GM06990 (cell line): ENCODE measurements around the gene FGR.

Source experiments
- DNase-seq: peaks from one replicate; pipeline ENCODE4 v3.0.0-alpha.2; 2011; ENCODE audit not compliant: insufficient read length; ENCODE audit errors: extremely low read depth
- H3K27me3 ChIP-seq: replicated peaks from 2 replicates; pipeline ENCODE4 v1.6.0; 2011; ENCODE audit warnings: low read length; ENCODE audit not compliant: control insufficient read depth, insufficient read depth
- H3K36me3 ChIP-seq: 2 replicates; pipeline ENCODE4 v1.5.1; 2011; ENCODE audit warnings: low read length; ENCODE audit not compliant: control insufficient read depth, insufficient read depth
- H3K4me3 ChIP-seq: replicated peaks from 2 replicates; pipeline ENCODE4 v1.5.1; 2011; ENCODE audit warnings: low read depth, mild to moderate bottlenecking, control low read depth, low read length
- TF ChIP-seq, protein P1 (sequence below): IDR thresholded peaks from 2 replicates; pipeline ENCODE4 v1.5.1; 2011; ENCODE audit warnings: low read length, control low read depth, mild to moderate bottlenecking, inconsistent platforms; ENCODE audit not compliant: insufficient read depth, poor library complexity, severe bottlenecking

The FGR gene

DNA sequence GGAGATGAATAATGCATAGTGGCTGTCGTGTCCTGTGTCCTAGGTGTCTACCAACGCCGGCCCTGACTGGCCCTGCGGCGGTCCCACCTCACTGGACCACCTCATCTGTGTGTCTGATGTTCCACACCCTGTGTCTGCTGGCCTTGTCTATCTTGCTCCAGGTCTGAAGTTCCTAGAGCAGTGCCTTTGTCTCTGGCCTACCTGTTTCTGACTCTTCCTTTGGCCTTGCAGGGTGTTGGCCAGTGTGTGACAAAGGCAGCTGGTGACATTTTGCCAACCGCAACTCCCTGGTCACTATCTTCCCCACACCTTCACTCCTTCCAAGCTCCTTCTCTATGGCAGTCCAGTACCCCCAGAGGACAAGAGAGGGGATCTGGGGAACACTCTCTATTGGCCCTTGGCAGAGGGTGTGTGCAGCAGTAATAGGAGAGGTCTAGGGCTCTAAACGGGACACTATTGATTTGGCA, 29.7 kb downstream of the FGR start:
- Histone ChIP-seq H3K36me3 (no peaks in the 10 kb centered on the region), H3K4me3 (no peak overlapping the region), H3K27me3 (no peaks in the 10 kb centered on the region)
- TF ChIP-seq, protein P1, sequence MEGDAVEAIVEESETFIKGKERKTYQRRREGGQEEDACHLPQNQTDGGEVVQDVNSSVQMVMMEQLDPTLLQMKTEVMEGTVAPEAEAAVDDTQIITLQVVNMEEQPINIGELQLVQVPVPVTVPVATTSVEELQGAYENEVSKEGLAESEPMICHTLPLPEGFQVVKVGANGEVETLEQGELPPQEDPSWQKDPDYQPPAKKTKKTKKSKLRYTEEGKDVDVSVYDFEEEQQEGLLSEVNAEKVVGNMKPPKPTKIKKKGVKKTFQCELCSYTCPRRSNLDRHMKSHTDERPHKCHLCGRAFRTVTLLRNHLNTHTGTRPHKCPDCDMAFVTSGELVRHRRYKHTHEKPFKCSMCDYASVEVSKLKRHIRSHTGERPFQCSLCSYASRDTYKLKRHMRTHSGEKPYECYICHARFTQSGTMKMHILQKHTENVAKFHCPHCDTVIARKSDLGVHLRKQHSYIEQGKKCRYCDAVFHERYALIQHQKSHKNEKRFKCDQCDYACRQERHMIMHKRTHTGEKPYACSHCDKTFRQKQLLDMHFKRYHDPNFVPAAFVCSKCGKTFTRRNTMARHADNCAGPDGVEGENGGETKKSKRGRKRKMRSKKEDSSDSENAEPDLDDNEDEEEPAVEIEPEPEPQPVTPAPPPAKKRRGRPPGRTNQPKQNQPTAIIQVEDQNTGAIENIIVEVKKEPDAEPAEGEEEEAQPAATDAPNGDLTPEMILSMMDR = no peak
- no peak for DNase-seq

DNA sequence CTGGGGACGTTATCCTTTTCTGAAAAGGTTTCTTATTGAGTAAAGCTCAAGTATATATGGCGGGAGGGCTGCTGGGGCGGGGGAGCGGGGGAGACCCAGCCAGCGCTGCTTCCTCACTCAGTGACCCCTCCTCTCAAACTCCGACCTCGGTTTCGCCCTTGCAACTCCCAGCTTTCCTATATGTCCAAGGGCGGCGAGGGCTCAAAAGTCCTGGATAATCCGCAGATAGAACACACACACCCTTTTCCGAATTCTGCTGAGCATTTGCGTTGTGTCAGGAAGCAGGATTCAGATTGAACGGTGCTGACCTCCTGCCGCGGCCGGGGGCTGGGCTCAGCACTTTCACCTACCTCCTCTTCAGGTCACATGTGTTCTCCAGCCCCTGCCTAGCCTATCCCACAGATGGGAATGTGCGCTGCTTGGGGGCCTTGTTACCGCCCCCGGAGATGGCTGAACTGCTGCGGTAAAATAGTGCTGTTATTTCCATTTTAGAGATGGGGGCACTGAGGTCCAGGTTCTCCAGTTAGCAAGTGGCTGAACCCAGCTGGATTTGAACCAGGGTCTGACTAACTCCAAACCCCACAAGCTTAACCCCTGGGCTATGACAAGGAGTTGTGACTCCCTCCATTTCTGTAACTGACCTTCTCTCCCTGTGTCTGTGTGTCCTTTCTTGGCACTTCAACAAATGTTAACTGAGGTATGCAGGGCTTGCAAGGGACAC, 30.2 kb downstream of the FGR start:
- no peaks in the 10 kb centered on the region for H3K27me3 ChIP-seq
- DNase-seq = no peak
- H3K36me3 ChIP-seq = no peaks in the 10 kb centered on the region
- TF ChIP-seq, protein P1 = no peak
- H3K4me3 ChIP-seq = peak overlapping the region; percentile 75

DNA sequence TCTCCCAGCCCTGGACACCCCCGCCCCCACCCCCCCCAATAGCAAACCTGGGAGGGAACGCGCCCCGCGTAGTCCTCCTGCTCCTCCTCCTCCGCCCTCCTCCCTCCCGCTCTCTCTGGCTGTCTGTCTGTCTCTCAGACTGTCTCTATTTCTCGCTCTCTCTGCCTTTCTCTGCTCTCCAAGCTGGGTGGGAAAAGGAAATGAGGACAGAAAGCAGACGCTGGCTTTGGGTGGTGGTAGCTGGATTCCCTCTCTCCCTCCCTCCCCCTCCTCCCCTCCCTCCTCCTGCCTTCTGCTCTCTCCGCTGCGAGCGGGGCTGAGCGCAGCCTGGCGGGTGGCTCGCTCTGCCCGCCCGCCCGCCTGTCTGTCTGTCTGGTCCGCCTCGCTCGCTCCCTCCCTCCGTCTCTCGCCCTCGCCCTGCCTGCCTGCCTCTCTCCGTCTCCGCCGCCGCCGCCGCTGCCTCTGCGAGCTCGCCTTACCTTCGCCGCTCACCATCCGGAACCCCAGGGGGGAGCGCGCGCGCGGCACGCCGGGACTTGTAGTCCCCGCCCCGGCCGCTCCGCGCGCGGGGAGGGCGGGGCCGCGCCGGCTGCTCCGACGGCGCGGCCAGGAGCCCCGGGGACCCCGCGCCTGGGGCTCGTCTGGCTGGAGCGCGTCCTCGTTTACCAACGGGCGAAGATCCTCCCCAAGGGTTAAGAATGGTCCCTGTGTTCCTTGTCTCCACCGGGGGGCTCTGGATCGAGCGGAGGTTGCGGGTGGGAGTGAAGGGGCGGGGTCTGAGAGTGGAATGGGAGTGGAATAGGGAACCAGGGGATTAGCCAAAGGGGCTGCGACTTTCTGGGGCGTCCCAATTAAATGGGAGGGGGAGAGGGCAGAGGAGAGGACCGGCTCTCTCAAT, 31.1 kb downstream of the FGR start, which contains the start of gene AHDC1:
Gene AHDC1 (minus strand): TSS at position 464 of the 898 bp plus-strand sequence. CDS start 52,029 bp downstream, outside the sequence.
- TF ChIP-seq, protein P1 = no peak
- Histone ChIP-seq H3K4me3 (peak within 1 kb of the TSS; percentile 75), H3K27me3 (no peaks in the 10 kb centered on the region), H3K36me3 (no peaks in the 10 kb centered on the region)
- peak; percentile 93 for DNase-seq

DNA sequence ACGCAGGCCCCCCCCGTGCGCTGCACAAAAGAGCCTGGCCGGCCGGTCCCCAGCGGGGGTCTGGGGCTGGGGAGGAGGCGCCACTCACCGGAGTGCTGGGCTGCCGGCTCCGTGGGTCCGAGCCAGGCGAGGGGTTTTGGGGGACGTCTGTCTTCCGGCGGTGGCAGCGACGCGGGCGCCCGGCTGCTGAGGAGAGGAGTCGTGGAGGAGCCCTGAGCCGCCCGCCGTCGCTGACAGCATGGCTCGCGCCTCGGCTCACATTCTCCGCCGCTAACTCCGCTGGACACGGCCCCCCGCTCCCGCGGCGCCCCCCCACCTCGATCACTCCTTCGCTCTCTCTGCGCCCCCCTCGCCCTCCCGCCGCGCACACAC, 31.7 kb downstream of the FGR start:
- DNase-seq = no peak
- H3K27me3 ChIP-seq = no peaks in the 10 kb centered on the region
- TF ChIP-seq, protein P1 = no peak

DNA sequence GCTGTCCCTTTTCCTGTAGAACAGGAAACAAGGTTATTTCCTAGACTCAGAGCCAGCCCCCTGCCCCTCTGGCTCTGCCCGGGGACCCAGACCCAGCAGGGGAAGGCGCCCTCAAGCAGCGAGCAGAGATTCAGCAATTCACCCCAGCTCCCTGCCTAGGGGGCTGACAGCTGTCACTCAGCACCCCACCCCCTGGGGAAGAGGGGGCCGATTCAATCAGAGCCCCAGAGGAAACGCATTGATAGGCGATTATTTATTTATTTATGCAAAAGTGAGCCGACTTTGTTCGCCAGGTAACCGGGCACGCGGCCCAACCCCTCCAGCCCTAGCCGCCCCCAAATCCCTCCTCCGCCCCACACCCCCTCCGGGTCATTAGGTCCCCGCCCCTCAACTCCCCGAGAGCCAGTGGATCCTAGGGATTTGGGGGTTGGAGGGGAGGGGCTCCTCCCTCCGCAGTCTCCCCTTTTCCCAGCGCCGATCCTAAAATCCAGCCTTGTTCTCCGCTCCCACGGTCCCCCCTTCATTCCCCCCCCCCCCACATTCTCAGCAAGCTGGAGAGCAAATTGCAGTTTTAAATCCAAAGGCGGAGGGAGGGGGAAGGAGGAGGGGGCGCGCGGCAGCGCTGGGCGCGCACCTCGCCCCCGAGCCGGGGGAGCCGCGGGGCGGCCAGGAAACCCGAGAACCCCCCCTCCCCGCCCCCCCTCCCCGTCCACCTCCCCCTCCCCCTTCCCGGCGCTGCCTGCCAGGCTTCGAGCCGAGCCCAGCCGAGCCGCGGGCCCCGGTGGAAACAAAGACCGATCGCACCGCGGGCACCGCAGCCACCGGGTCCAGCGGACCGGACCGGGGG, 32.3 kb downstream of the FGR start:
- peak overlapping the region; percentile 75 for H3K4me3 ChIP-seq
- no peak for DNase-seq
- H3K36me3 ChIP-seq = no peaks in the 10 kb centered on the region
- no peaks in the 10 kb centered on the region for H3K27me3 ChIP-seq
- TF ChIP-seq, protein P1 = no peak

More for the DNA sequence above, 31.7 kb downstream of the FGR start:
- Histone ChIP-seq H3K36me3 (no peaks in the 10 kb centered on the region), H3K4me3 (peak overlapping the region; percentile 75)
